H1 (cell line): ENCODE data around the gene TWNK. TPM values are rescaled to one million over a fixed set of nuclear protein-coding genes. Genes with fewer than 3 reads are reported as not detected.

Experiments
- CTCF ChIA-PET: fragments of 300-600 bp; sonication (Branson Sonifier 250); formaldehyde crosslinking; loops from one replicate; lab custom pipeline; 2021; ENCODE audit not compliant: partially characterized antibody; lab: Charles Lee
- POLR2A ChIA-PET: fragments of 300-600 bp; sonication (Branson Sonifier 250); formaldehyde crosslinking; loops from one replicate; lab custom pipeline; 2021; ENCODE audit warnings: inconsistent platforms; ENCODE audit not compliant: partially characterized antibody; lab: Charles Lee
- DNase-seq, 2 experiments: peaks; one replicate each; pipeline versions ENCODE4 v3.0.0 to v3.0.0-alpha.2; 2010 to 2022; ENCODE audit warnings: low spot score in 2 of 2, low read depth in 1 of 2, mixed read lengths in 1 of 2
- FAIRE-seq: peaks from 2 replicates; lab custom pipeline; 2011; peaks lifted over from hg19 to GRCh38; lab: Jason Lieb, UNC
- H2AFZ ChIP-seq: 2 replicates; pipeline ENCODE4 v1.8.1; 2012; ENCODE audit warnings: low read length, inconsistent platforms
- H2AK5ac ChIP-seq: 2 replicates; pipeline ENCODE4 v1.6.1; 2013; ENCODE audit warnings: low read depth, low read length
- H2BK120ac ChIP-seq: replicated peaks from 2 replicates; pipeline ENCODE3; 2013; ENCODE audit warnings: low read depth, low read length, inconsistent platforms
- H2BK12ac ChIP-seq: 2 replicates; pipeline ENCODE4 v1.6.1; 2013; ENCODE audit warnings: low read depth, low read length
- H2BK15ac ChIP-seq: 2 replicates; pipeline ENCODE4 v1.6.1; 2013; ENCODE audit warnings: low read length
- H2BK20ac ChIP-seq: 2 replicates; pipeline ENCODE4 v1.6.1; 2013; ENCODE audit warnings: low read length
- H2BK5ac ChIP-seq: 2 replicates; pipeline ENCODE4 v1.6.1; 2013; ENCODE audit warnings: low read depth, low read length
- H3K14ac ChIP-seq: 2 replicates; pipeline ENCODE4 v1.6.1; 2013; ENCODE audit warnings: inconsistent platforms; ENCODE audit not compliant: insufficient read length
- H3K18ac ChIP-seq: 2 replicates; pipeline ENCODE4 v1.6.1; 2013; ENCODE audit warnings: low read length; ENCODE audit errors: extremely low read depth
- H3K23ac ChIP-seq: 2 replicates; pipeline ENCODE4 v1.6.1; 2013; ENCODE audit warnings: inconsistent platforms; ENCODE audit not compliant: insufficient read length
- H3K23me2 ChIP-seq: 2 replicates; pipeline ENCODE4 v1.6.1; 2013; ENCODE audit warnings: low read depth, low read length
- H3K27ac ChIP-seq: 2 replicates; pipeline ENCODE4 v1.6.1; 2011; ENCODE audit warnings: low read depth, low read length, inconsistent platforms
- H3K27me3 ChIP-seq, 4 experiments: replicated peaks in 1 of 4; 1 replicate in 1 of 4; 2 replicates in 3 of 4; pipeline versions ENCODE4 v1.6.1 to v1.8.1; 2011 to 2013; ENCODE audit warnings: low read length in 3 of 4, mild to moderate bottlenecking in 3 of 4, inconsistent platforms in 2 of 4, mixed read lengths in 2 of 4, moderate library complexity in 1 of 4; ENCODE audit not compliant: control insufficient read depth in 3 of 4, insufficient read depth in 3 of 4; ENCODE audit errors: extremely low read depth in 1 of 4
- H3K36me3 ChIP-seq, 4 experiments: 2 replicates each; pipeline versions ENCODE4 v1.6.1 to v1.8.1; 2011 to 2013; ENCODE audit warnings: mild to moderate bottlenecking in 4 of 4, low read length in 3 of 4, moderate library complexity in 2 of 4, control low read depth in 1 of 4, inconsistent platforms in 1 of 4; ENCODE audit not compliant: insufficient read depth in 4 of 4, control insufficient read depth in 2 of 4
- H3K4ac ChIP-seq: replicated peaks from 2 replicates; pipeline ENCODE3; 2013; ENCODE audit warnings: low read length, low read depth, mixed read lengths, inconsistent platforms; ENCODE audit not compliant: insufficient read length
- H3K4me1 ChIP-seq, 4 experiments: replicated peaks in 1 of 4; 1 replicate in 1 of 4; 2 replicates in 3 of 4; pipeline versions ENCODE4 v1.6.1 to v1.8.1; 2011 to 2013; ENCODE audit warnings: low read length in 3 of 4, inconsistent platforms in 2 of 4, mixed read lengths in 1 of 4; ENCODE audit not compliant: insufficient read depth in 4 of 4, control insufficient read depth in 3 of 4
- H3K4me2 ChIP-seq, 2 experiments: 2 replicates each; pipeline versions ENCODE4 v1.6.1 to v1.8.1; 2011 to 2013; ENCODE audit warnings: low read depth in 2 of 2, low read length in 2 of 2, control low read depth in 1 of 2, inconsistent platforms in 1 of 2, mild to moderate bottlenecking in 1 of 2; ENCODE audit not compliant: insufficient read depth in 1 of 2
- H3K4me3 ChIP-seq, 4 experiments: fragments of 200-600, 300-600 bp in 1 of 4; sonication (generic), shearing (Covaris generic), sonication (Bioruptor Twin) in 1 of 4; 2 replicates each; pipeline versions ENCODE4 v1.5.1 to v1.8.1; 2011 to 2016; ENCODE audit warnings: low read length in 4 of 4, low read depth in 3 of 4, control low read depth in 2 of 4, inconsistent platforms in 2 of 4, mild to moderate bottlenecking in 2 of 4, mixed read lengths in 1 of 4, moderate library complexity in 1 of 4; ENCODE audit not compliant: insufficient read depth in 2 of 4; ENCODE audit errors: extremely low read depth in 1 of 4
- H3K56ac ChIP-seq: replicated peaks from 2 replicates; pipeline ENCODE3; 2013; ENCODE audit warnings: low read depth, mild to moderate bottlenecking, mixed read lengths, low read length, inconsistent platforms; ENCODE audit not compliant: insufficient read length
- H3K79me1 ChIP-seq: 2 replicates; pipeline ENCODE4 v1.6.1; 2013; ENCODE audit warnings: low read depth, low read length, control low read depth
- H3K79me2 ChIP-seq, 2 experiments: 2 replicates each; pipeline versions ENCODE4 v1.6.1 to v1.8.1; 2012 to 2013; ENCODE audit warnings: low read length in 2 of 2, mild to moderate bottlenecking in 2 of 2, inconsistent platforms in 1 of 2; ENCODE audit not compliant: insufficient read depth in 2 of 2, control insufficient read depth in 1 of 2
- H3K9ac ChIP-seq, 4 experiments: replicated peaks in 1 of 4; 1 replicate in 1 of 4; 2 replicates in 3 of 4; pipeline versions ENCODE4 v1.6.1 to v1.8.1; 2011 to 2013; ENCODE audit warnings: low read depth in 3 of 4, low read length in 3 of 4, control low read depth in 2 of 4, mild to moderate bottlenecking in 2 of 4, moderate library complexity in 2 of 4, inconsistent platforms in 1 of 4; ENCODE audit errors: extremely low read depth in 1 of 4
- H3K9me3 ChIP-seq, 2 experiments: 2 replicates each; pipeline versions ENCODE4 v1.6.1 to v1.8.1; 2012 to 2013; ENCODE audit warnings: mild to moderate bottlenecking in 2 of 2, moderate library complexity in 2 of 2, control low read depth in 1 of 2, inconsistent platforms in 1 of 2, low read depth in 1 of 2, low read length in 1 of 2, mixed read lengths in 1 of 2; ENCODE audit not compliant: insufficient read depth in 2 of 2
- H4K20me1 ChIP-seq, 2 experiments: replicated peaks in 1 of 2; 2 replicates each; pipeline versions ENCODE3 to v1.8.1; 2011 to 2013; ENCODE audit warnings: inconsistent platforms in 2 of 2, low read length in 2 of 2, mild to moderate bottlenecking in 1 of 2; ENCODE audit not compliant: insufficient read depth in 2 of 2, control insufficient read depth in 1 of 2
- H4K5ac ChIP-seq: 2 replicates; pipeline ENCODE4 v1.6.1; 2013; ENCODE audit warnings: low read length, low read depth, mixed read lengths, inconsistent platforms; ENCODE audit not compliant: insufficient read length
- H4K8ac ChIP-seq: 2 replicates; pipeline ENCODE4 v1.8.0; 2013; ENCODE audit warnings: mild to moderate bottlenecking, moderate library complexity, low read length, inconsistent platforms; ENCODE audit not compliant: insufficient read depth; ENCODE audit errors: extremely low read depth
- H4K91ac ChIP-seq: replicated peaks from 2 replicates; pipeline ENCODE3; 2013; ENCODE audit warnings: low read length, mixed read lengths, inconsistent platforms; ENCODE audit not compliant: insufficient read length
- ATF2 ChIP-seq: IDR thresholded peaks from 2 replicates; pipeline ENCODE4 v1.6.1; 2012; ENCODE audit warnings: low read length, inconsistent platforms
- CBX8 ChIP-seq: fragments of 300-800, 300-1000 bp; sonication (generic); IDR thresholded peaks from 2 replicates; pipeline ENCODE4 v1.7.1; 2016; ENCODE audit warnings: low read depth, low read length, borderline replicate concordance
- EP300 ChIP-seq, 2 experiments: IDR thresholded peaks; 1 replicate in 1 of 2; 2 replicates in 1 of 2; pipeline ENCODE4 v1.6.1; 2011 to 2012; ENCODE audit warnings: low read depth in 2 of 2, low read length in 2 of 2, mild to moderate bottlenecking in 2 of 2, borderline replicate concordance in 1 of 2, inconsistent platforms in 1 of 2, moderate library complexity in 1 of 2
- MAX ChIP-seq: IDR thresholded peaks from 2 replicates; pipeline ENCODE4 v1.6.1; 2012; ENCODE audit warnings: inconsistent platforms
- NRF1 ChIP-seq: IDR thresholded peaks from 2 replicates; pipeline ENCODE4 v1.6.1; 2011; ENCODE audit warnings: mild to moderate bottlenecking, low read depth, low read length, improper control_type of control experiment
- RAD21 ChIP-seq, 2 experiments: IDR thresholded peaks in 1 of 2; conservative IDR thresholded peaks in 1 of 2; 2 replicates each; pipeline ENCODE4 v1.6.1; 2011; ENCODE audit warnings: low read depth in 2 of 2, low read length in 2 of 2, improper control_type of control experiment in 1 of 2, inconsistent platforms in 1 of 2, mild to moderate bottlenecking in 1 of 2, moderate library complexity in 1 of 2
- RBBP5 ChIP-seq: IDR thresholded peaks from 2 replicates; pipeline ENCODE4 v1.7.1; 2012; ENCODE audit warnings: low read depth, mild to moderate bottlenecking, inconsistent platforms, low read length, moderate library complexity, borderline replicate concordance
- SIX5 ChIP-seq: IDR thresholded peaks from 2 replicates; pipeline ENCODE4 v1.6.1; 2011; ENCODE audit warnings: mild to moderate bottlenecking, low read depth, low read length
- SUZ12 ChIP-seq: fragments of 200-600 bp; sonication (generic); IDR thresholded peaks from 2 replicates; pipeline ENCODE4 v1.6.1; 2012; ENCODE audit warnings: mild to moderate bottlenecking, inconsistent platforms, low read length, moderate library complexity, mixed read lengths
- WGBS, 2 experiments: shearing (Covaris generic) in 1 of 2; methylation state at CpG; one replicate each; pipeline versions ENCODE4 v1.1.6 to v1.1.7; 2013 to 2015; ENCODE audit warnings: low lambda C conversion rate in 2 of 2, mixed read lengths in 2 of 2, inconsistent platforms in 1 of 2, low coverage in 1 of 2, missing lambda C conversion rate in 1 of 2; ENCODE audit not compliant: insufficient replicate concordance in 2 of 2, insufficient coverage in 1 of 2, insufficient read length in 1 of 2; ENCODE audit errors: extremely low coverage in 1 of 2, missing lambda C conversion rate in 1 of 2; 5-methylcytosine and 5-hydroxymethylcytosine counted together
- polyA plus RNA-seq, 7 experiments: library from polyadenylated mRNA; depleted of rRNA in 3 of 7; stranded (reverse) in 5 of 7; unstranded in 2 of 7; fragments of >200 nt in 5 of 7; fragments of 200-250 nt in 2 of 7; gene quantifications; 1 replicate in 5 of 7; 2 replicates in 1 of 7; 4 replicates in 1 of 7; pipeline versions ENCODE4 v1.2.1 to v1.2.3, GENCODE V29; 2011 to 2013; ENCODE audit warnings: missing spikeins in 2 of 7, mixed read lengths in 2 of 7
- total RNA-seq: library from RNA; stranded (reverse); fragmentation: NEBNext Ultra II Directional; extraction: Animal tissue kit (Norgen Biotek cat#: 25700); gene quantifications from 2 replicates; pipeline ENCODE4 v1.2.1, GENCODE V29; 2021

The TWNK gene
- total and polyA plus RNA-seq, 2 of the 8 experiments (the other 6 are each of a cell fraction or from before 2014, with no cell fraction given): 15.4 to 32.5 TPM

GRCh38 chr10:100968062-100968736 is 19.1 kb upstream of the TWNK start:
- Histone ChIP-seq H3K79me2 (no peaks in the 10 kb centered on the region), H2BK20ac (no peak overlapping the region), H3K9me3 (no peaks in the 10 kb centered on the region), H3K14ac (no peak overlapping the region), H4K20me1 (peaks cover 0 to 5% of the 10 kb centered on the region in 2 experiments), H3K27ac (no peak overlapping the region), H3K4me3 (peak overlapping the region in 2 of 4 experiments; percentile 64 to 97; a peak in 3 of 8 replicates), H4K5ac (no peak overlapping the region), H3K18ac (no peak overlapping the region), H2BK12ac (no peak overlapping the region), H3K4me2 (peak overlapping the region; percentile 89 to 90; a peak in 3 of 4 replicates), H2BK15ac (no peak overlapping the region), H4K91ac (no peak overlapping the region), H3K23me2 (peaks cover 9% of the 10 kb centered on the region), H2BK5ac (no peak overlapping the region), H3K79me1 (no peaks in the 10 kb centered on the region), H4K8ac (no peak overlapping the region), H3K23ac (no peak overlapping the region), H3K4ac (no peak overlapping the region), H3K36me3 (peaks cover 0 to 3% (median 0%) of the 10 kb centered on the region in 4 experiments; a peak in 1 of 8 replicates), H2AK5ac (0 out of 2 replicates have a peak overlapping the region, but pooled peaks have one; percentile 55), H3K4me1 (peaks cover 7 to 19% (median 10%) of the 10 kb centered on the region in 4 experiments), H3K56ac (no peak overlapping the region), H3K9ac (no peak overlapping the region), H3K27me3 (peaks cover 0 to 3% (median 1%) of the 10 kb centered on the region in 4 experiments; a peak in 1 of 7 replicates), H2AFZ (no peak overlapping the region), H2BK120ac (no peak overlapping the region)
- FAIRE-seq: no peak
- ChIA-PET POLR2A (interaction anchor here (1.2 to 6.0 kb wide), 6 partner anchors 9 to 53 kb away, joined by 3 to 38 read pairs (median 4); no protein-coding TSS in a partner anchor), CTCF (interaction anchor here (0.6 to 5.4 kb wide), 22 partner anchors 8 to 233 kb away, joined by 3 to 32 read pairs (median 4); partner anchors contain the start of genes MRPL43 and TWNK)
- DNase-seq: no peak
- 93% methylated on average over 2 of the region's 2 CpGs; no CpG with 5 or more reads in 1 of the 2 experiments for WGBS, 2 experiments
- TF ChIP-seq SIX5: no peak
- TF ChIP-seq EP300 (IDR thresholded peaks at IDR 0.05; ENCODE audit: borderline replicate concordance in 1 of 2, low read depth in 2 of 2, low read length in 2 of 2): no peak
- TF ChIP-seq CBX8: no peak
- TF ChIP-seq RBBP5: no peak
- no peak for TF ChIP-seq NRF1
- no peak for TF ChIP-seq ATF2
- TF ChIP-seq SUZ12: no peak
- TF ChIP-seq RAD21 (IDR thresholded peaks at IDR 0.05 in 1 of 2, conservative IDR thresholded peaks at IDR 0.05 in 1 of 2; ENCODE audit: low read depth in 2 of 2, low read length in 2 of 2): no peak
- no peak for TF ChIP-seq MAX
